ENCODE results near the gene MTCP1.

Gene MTCP1, protein sequence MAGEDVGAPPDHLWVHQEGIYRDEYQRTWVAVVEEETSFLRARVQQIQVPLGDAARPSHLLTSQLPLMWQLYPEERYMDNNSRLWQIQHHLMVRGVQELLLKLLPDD

GRCh38 chrX:155070975-155071693 lies at the start of gene MTCP1, which contains the start of the genes BRCC3 and CMC4:
TSS of gene MTCP1 (minus strand) at chrX:155071136. CDS start at chrX:155066010, 5,126 bp downstream.
TSS of gene BRCC3 (plus strand) at chrX:155071508. CDS start at chrX:155071528, 20 bp downstream.
TSS of gene CMC4 (minus strand) at chrX:155071136. CDS start at chrX:155064023, 7,113 bp downstream.
- in situ Hi-C loops (cut with MboI; ENCODE audit: low sequenced_read_pairs): no loop called here

- in situ Hi-C loops (cut with MboI; ENCODE audit: low sequenced_read_pairs): no loop called here
Measured at GRCh38 chrX:155115174-155115819, 44.4 kb upstream of the MTCP1 start.

- in situ Hi-C loops (cut with MboI; ENCODE audit: low sequenced_read_pairs): no loop called here
Measured at GRCh38 chrX:155113097-155113496, 42.2 kb upstream of the MTCP1 start.

GRCh38 chrX:155112171-155112570 lies 41.2 kb upstream of the MTCP1 start:
- in situ Hi-C loops (cut with MboI; ENCODE audit: low sequenced_read_pairs): no loop called here

DNA sequence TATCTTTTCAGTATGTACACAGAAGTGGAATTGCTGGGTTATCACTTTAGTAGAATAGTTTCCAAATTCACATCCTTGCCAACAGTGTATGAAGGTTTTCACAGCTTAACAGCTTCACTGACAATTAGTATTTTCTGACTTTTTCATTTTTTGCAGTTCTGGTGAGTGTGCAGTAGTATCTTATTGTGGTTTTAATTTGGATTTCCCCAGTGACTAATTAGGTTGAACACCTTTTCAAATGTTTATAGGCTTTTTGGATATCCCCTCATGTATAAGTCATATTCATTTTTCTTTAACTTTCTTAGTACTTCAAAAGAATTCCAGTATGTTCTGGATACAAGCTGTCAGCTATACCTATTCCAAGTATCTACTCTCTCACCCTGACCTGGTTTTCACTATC lies 37.5 kb upstream of the MTCP1 start:
- in situ Hi-C loops (cut with MboI; ENCODE audit: low sequenced_read_pairs): no loop called here

DNA sequence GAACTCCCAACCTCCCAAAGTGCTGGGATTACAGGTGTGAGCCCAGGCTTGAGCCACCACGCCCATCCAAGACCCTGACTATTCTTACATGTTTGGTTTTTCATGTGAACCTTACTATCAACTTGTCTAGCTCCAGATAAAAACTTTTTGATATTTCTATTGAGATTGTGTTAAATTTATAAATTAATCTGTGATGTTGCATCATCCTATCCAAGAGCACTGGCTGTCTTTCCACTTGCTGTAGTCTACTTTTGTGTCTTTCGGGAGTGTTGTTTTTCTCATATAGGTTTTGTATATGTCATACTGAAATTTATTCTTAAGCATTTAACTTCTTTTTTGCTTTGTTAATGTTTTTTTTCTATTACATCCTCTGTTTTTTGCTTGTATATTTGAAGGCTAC lies 35.0 kb upstream of the MTCP1 start:
- in situ Hi-C loops (cut with MboI; ENCODE audit: low sequenced_read_pairs): no loop called here

GRCh38 chrX:155094468-155095061 lies 23.6 kb upstream of the MTCP1 start:
- in situ Hi-C loops (cut with MboI; ENCODE audit: low sequenced_read_pairs): no loop called here

DNA sequence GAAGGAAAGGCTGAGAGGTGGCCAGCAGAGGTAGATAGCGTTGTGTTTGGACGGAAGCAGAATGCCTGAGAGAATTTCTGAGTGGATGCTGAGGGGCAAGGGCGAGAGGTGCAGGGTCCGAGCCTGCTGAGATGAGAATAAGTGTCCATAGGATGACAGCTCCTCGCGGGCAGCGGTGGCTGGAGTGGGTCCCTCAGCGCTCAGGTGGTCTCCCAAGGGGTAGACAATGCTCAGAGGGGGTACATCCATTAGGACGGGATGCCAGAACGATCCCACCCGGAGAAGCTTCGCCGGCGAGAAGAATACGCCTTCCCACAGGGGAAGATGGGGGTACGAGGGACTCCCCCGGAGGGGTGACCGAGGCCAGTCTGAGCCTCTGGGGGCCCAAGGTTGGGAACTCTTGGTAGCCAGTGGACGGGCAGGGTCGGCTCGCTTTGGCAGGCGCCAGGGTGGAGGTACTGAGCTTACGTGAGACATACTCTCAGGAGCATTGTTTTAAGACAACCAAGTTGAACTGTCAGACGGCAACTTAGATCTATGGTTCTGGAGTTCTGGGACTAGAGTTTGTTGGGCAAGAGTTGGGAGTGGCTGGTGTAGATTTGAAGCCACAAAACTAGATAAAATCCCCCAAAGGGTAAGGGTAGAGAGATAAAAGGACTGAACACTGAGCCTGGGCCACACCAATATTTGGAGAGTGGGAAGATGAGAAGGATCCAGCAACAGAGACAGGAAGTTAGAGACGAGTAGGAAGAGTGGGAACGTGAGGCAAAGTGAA lies 16.2 kb upstream of the MTCP1 start:
- in situ Hi-C loops (cut with MboI; ENCODE audit: low sequenced_read_pairs): no loop called here

- in situ Hi-C loops (cut with MboI; ENCODE audit: low sequenced_read_pairs): no loop called here
Measured at GRCh38 chrX:155086202-155086840, 15.4 kb upstream of the MTCP1 start.

- in situ Hi-C loops (cut with MboI; ENCODE audit: low sequenced_read_pairs): no loop called here
Measured at GRCh38 chrX:155071694-155072280, 851 bp upstream of the MTCP1 start.

- in situ Hi-C loops (cut with MboI; ENCODE audit: low sequenced_read_pairs): no loop called here
Measured at GRCh38 chrX:155070663-155070974, 317 bp downstream of the MTCP1 start.

- in situ Hi-C loops (cut with MboI; ENCODE audit: low sequenced_read_pairs): no loop called here
Measured at GRCh38 chrX:155070038-155070437, 898 bp downstream of the MTCP1 start.

GRCh38 chrX:155069414-155069813 lies 1.5 kb downstream of the MTCP1 start:
- in situ Hi-C loops (cut with MboI; ENCODE audit: low sequenced_read_pairs): no loop called here

DNA sequence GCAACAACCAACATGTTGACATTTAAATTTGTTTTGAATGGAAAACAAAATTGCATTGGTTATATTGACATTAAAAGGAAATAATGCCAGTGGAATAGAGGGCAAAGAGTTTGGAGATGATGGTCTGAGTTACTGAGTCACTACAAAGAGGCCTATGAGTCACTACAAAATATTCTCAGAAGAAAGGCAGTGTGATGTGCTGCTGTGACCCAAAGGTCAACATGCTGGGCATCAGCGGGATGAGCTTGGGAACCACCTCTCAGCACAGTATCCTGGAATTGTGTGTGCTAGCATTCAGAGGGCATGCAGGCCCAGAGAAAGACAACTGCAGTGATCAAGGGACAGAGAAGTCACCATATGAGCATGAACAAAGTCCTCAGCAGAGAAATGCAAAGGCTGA lies 2.8 kb downstream of the MTCP1 start:
- in situ Hi-C loops (cut with MboI; ENCODE audit: low sequenced_read_pairs): no loop called here

DNA sequence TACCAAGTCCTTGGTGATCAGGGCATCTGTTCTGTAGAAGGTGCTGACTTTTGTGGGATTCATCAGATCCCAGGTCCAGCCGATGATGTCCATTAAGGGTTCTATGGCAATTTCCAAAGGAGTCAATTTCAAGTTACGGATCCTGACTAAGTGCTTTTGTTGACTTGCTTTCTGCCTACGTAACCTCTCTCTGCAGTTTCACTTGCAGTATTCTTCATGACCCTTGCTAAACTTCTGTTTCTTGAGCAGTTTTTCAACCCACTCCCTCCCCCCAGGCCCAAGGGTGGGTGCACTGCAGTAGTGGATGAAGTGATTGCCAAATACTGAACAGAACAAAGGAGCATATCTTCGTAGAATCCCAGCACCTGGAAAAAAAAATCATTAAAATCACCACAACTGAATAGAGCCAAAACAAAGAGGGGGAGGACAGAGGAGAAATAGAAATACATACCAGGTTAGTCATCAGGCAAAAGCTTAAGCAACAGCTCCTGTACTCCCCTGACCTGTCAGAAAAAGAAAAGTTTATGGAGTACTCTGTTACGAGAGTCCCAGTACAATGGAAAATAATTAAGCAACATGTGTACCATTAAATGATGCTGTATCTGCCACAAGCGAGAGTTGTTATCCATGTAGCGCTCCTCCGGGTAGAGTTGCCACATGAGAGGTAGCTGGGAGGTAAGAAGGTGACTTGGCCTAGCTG lies 5.8 kb downstream of the MTCP1 start:
- in situ Hi-C loops (cut with MboI; ENCODE audit: low sequenced_read_pairs): no loop called here

- in situ Hi-C loops (cut with MboI; ENCODE audit: low sequenced_read_pairs): no loop called here
Measured at GRCh38 chrX:155061760-155062159, 9.2 kb downstream of the MTCP1 start.

DNA sequence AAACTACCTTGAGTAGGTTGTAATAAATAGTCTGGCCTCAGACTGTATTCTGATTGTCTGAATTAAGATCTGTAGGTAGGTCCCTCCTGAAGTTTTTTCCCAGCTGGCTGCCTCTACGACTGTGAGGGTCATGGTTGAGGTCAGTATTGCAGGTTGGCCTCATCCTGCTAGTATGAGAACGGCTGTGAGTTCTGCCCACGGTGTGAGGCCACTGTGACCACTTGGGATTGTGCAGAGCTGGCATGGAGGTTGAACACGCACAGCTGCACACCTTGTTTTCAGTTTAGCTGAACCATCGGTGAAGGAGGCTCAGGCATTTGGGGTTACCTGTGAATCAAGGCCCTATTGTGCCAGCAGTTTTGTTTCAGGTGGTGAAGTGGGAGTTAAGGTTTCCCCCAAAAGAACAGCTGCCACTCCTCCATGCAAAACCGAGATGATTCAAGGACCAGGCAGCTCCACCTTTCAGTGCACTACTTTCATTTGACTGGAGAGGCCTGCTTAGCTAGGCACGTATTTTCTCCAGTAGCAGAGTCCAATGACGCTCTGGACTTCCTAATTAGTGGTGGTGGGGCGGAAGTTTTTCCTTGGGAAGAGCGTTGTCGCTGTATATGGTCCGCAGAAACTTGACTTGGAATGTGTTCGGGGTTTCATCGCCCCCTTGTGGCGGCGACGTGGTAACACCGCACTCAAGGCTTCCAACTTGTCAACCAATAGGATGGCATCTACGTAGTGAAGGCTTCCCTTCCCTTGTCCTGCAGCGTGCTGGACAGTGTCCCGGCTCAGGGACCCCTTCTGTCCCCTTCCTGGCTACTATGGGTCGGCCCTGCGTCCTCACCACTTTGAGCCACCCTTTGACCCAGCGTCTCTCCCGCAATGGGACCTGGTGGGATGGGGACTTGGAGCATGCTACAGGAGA lies 13.8 kb downstream of the MTCP1 start:
- in situ Hi-C loops (cut with MboI; ENCODE audit: low sequenced_read_pairs): no loop called here

GRCh38 chrX:155056471-155056870 lies 14.5 kb downstream of the MTCP1 start:
- in situ Hi-C loops (cut with MboI; ENCODE audit: low sequenced_read_pairs): no loop called here

DNA sequence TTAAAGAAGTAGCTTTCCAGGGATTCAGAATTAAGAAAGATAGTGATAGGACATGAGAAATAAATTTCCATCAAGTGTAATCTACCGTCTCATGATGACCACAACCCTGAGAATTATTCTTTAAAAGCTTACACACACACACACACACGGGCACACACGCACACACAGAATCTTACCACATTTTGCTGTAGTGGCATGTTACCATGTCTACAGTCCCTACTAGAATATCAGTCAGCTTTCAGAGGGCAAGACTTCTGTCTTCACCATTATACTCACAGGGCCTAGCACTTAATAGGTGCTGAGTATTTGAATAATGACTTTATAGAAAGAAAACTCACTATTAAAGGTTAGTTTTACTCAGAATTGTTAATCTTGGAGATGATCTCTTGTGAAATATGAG lies 15.4 kb downstream of the MTCP1 start:
- in situ Hi-C loops (cut with MboI; ENCODE audit: low sequenced_read_pairs): no loop called here

Measured in HL-60/S4 treated with retinoic acid at 250 ng/mL for 4 days and 3 days (cell line).